Measurements from ENCODE around the gene PITRM1. TPM values are rescaled to one million over a fixed set of nuclear protein-coding genes. Genes with fewer than 3 reads are reported as not detected.

PITRM1 gene
- polyA plus RNA-seq, 1 donor (not counting 4 experiments of a cell fraction or from before 2014, with no cell fraction given) = 47.2 TPM

- no peak overlapping the region for H3K4me2 ChIP-seq (ENCODE audit: control insufficient read depth, extremely low read depth, insufficient read depth, low read depth, low read length)
- FAIRE-seq (no peak), DNase-seq (ENCODE audit: low read depth, low spot score) (no peak)
- H3K9me1 ChIP-seq (ENCODE audit: control insufficient read depth, extremely low read depth, insufficient read depth, low read length) = no peaks in the 10 kb centered on the region
- no peaks in the 10 kb centered on the region for H3K9me3 ChIP-seq (ENCODE audit: control insufficient read depth, low read depth, low read length)
- peaks cover 24% of the 10 kb centered on the region for H3K27me3 ChIP-seq (ENCODE audit: control insufficient read depth, extremely low read depth, insufficient read depth, low read length)
- no peaks in the 10 kb centered on the region for H4K20me1 ChIP-seq (ENCODE audit: control insufficient read depth, extremely low read depth, insufficient read depth, low read length)
- no peak overlapping the region for H3K9ac ChIP-seq (ENCODE audit: control insufficient read depth, extremely low read depth, insufficient read depth, low read length)
- TF ChIP-seq CTCF (optimal IDR thresholded peaks at IDR 0.05 in 1 of 3, IDR thresholded peaks at IDR 0.05 in 1 of 3, conservative IDR thresholded peaks at IDR 0.05 in 1 of 3; ENCODE audit: extremely low read depth in 1 of 3, insufficient read depth in 2 of 3, low read length in 3 of 3) = no peak
- no peak for TF ChIP-seq EZH2 (IDR thresholded peaks at IDR 0.05; ENCODE audit: low read length)
- no peak overlapping the region for H3K4me3 ChIP-seq (ENCODE audit: control insufficient read depth in 2 of 3, extremely low read depth in 1 of 3, insufficient read depth in 2 of 3, low read depth in 1 of 3, low read length in 3 of 3)
- H3K27ac ChIP-seq (ENCODE audit: control insufficient read depth, insufficient read depth, low read length) = no peak overlapping the region
- dilution Hi-C loops (cut with MboI; ENCODE audit: extremely low pct_ligation_motif_present, low sequenced_read_pairs) = no loop called here
- no peak overlapping the region for H2AFZ ChIP-seq (ENCODE audit: control insufficient read depth, low read length)
- H3K4me1 ChIP-seq (ENCODE audit: control insufficient read depth, extremely low read depth, insufficient read depth, low read length) = peaks cover 8% of the 10 kb centered on the region
- H3K36me3 ChIP-seq (ENCODE audit: control insufficient read depth in 2 of 2, extremely low read depth in 1 of 2, insufficient read depth in 2 of 2, low read length in 2 of 2) = no peaks in the 10 kb centered on the region
- H3K79me2 ChIP-seq (ENCODE audit: control insufficient read depth, insufficient read depth, low read length) = no peaks in the 10 kb centered on the region
Observed at GRCh38 chr10:3195726-3196125, 23.1 kb upstream of the PITRM1 start.

- Histone ChIP-seq H3K27me3 (ENCODE audit: control insufficient read depth, extremely low read depth, insufficient read depth, low read length) (peaks cover 20% of the 10 kb centered on the region), H3K9ac (ENCODE audit: control insufficient read depth, extremely low read depth, insufficient read depth, low read length) (no peak overlapping the region), H3K4me1 (ENCODE audit: control insufficient read depth, extremely low read depth, insufficient read depth, low read length) (peaks cover 8% of the 10 kb centered on the region), H2AFZ (ENCODE audit: control insufficient read depth, low read length) (no peak overlapping the region), H4K20me1 (ENCODE audit: control insufficient read depth, extremely low read depth, insufficient read depth, low read length) (no peaks in the 10 kb centered on the region), H3K4me2 (ENCODE audit: control insufficient read depth, extremely low read depth, insufficient read depth, low read depth, low read length) (no peak overlapping the region), H3K4me3 (ENCODE audit: control insufficient read depth in 2 of 3, extremely low read depth in 1 of 3, insufficient read depth in 2 of 3, low read depth in 1 of 3, low read length in 3 of 3) (no peak overlapping the region), H3K9me1 (ENCODE audit: control insufficient read depth, extremely low read depth, insufficient read depth, low read length) (no peaks in the 10 kb centered on the region), H3K9me3 (ENCODE audit: control insufficient read depth, low read depth, low read length) (no peaks in the 10 kb centered on the region), H3K36me3 (ENCODE audit: control insufficient read depth in 2 of 2, extremely low read depth in 1 of 2, insufficient read depth in 2 of 2, low read length in 2 of 2) (no peaks in the 10 kb centered on the region), H3K27ac (ENCODE audit: control insufficient read depth, insufficient read depth, low read length) (no peak overlapping the region), H3K79me2 (ENCODE audit: control insufficient read depth, insufficient read depth, low read length) (no peaks in the 10 kb centered on the region)
- no peak for FAIRE-seq
- no peak for DNase-seq (ENCODE audit: low read depth, low spot score)
- dilution Hi-C loops (cut with MboI; ENCODE audit: extremely low pct_ligation_motif_present, low sequenced_read_pairs) = no loop called here
- TF ChIP-seq CTCF (optimal IDR thresholded peaks at IDR 0.05 in 1 of 3, IDR thresholded peaks at IDR 0.05 in 1 of 3, conservative IDR thresholded peaks at IDR 0.05 in 1 of 3; ENCODE audit: extremely low read depth in 1 of 3, insufficient read depth in 2 of 3, low read length in 3 of 3) (no peak), EZH2 (IDR thresholded peaks at IDR 0.05; ENCODE audit: low read length) (no peak)
Observed at GRCh38 chr10:3195286-3195685, 22.7 kb upstream of the PITRM1 start.

Measured in keratinocyte (primary cell).